Neural crest cell (in vitro differentiated cells): ENCODE results near the gene PRPF18. TPM values are rescaled to one million over a fixed set of nuclear protein-coding genes. Genes with fewer than 3 reads are reported as not detected.

Experiments
- DNase-seq: peaks from one replicate; pipeline ENCODE4 v3.0.0; 2021; ENCODE audit warnings: low read depth, mixed read lengths, low spot score
- H3K27ac Mint-ChIP-seq: one replicate; pipeline ENCODE4 v1.8.0; 2021; ENCODE audit warnings: mild to moderate bottlenecking, mixed read lengths; ENCODE audit not compliant: unreplicated experiment
- H3K27me3 Mint-ChIP-seq: 2 replicates; pipeline ENCODE4 v1.8.0; 2021; ENCODE audit warnings: low read depth, mild to moderate bottlenecking, mixed read lengths
- H3K36me3 Mint-ChIP-seq: 2 replicates; pipeline ENCODE4 v1.8.0; 2021; ENCODE audit warnings: low read depth, mild to moderate bottlenecking, mixed read lengths
- H3K4me1 Mint-ChIP-seq: 2 replicates; pipeline ENCODE4 v1.8.0; 2021; ENCODE audit warnings: mixed read lengths
- H3K4me3 Mint-ChIP-seq: one replicate; pipeline ENCODE4 v1.8.0; 2021; ENCODE audit warnings: mild to moderate bottlenecking, mixed read lengths
- H3K9me3 Mint-ChIP-seq: 2 replicates; pipeline ENCODE4 v1.8.0; 2021; ENCODE audit warnings: mixed read lengths
- total RNA-seq: library from RNA; stranded (reverse); gene quantifications from 2 replicates; pipeline ENCODE4 v1.2.1, GENCODE V29; 2021
- TF ChIP-seq, protein P1 (sequence below): fragments of 200-600 bp; sonication (generic); conservative IDR thresholded peaks from 2 replicates; pipeline ENCODE4 v1.5.0; 2021; ENCODE audit warnings: antibody characterized with exemption, mild to moderate bottlenecking

PRPF18 gene
- total RNA-seq, 1 donor from 2014 or later = 14.6 TPM

DNA sequence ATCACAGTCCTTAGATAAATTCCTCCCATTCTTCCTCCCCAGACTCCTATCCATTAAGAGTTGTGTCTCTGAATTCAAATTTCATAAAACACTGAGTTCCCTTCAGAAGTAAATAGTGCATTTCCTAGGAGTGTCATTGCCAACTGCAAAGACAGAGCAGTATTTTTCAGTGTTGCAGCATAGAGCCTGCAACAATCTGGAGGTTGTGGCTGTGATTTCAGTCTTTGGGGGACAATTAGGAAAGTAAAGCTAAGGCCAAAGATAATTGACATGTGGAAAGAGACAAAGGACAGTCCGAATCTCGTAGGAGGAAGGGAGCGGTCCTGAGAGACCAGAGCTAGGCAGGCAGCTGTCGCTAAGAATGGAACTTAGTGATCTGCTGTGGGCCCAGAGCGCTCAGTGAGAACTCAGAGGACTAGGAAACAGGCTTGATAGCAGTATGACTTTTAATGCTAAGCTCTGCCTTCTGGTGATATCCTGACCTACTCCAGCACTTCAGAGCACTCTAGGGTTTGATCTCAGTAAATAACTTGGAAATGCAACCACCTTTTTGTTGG lies 46.2 kb downstream of the PRPF18 start:
- no peaks in the 10 kb centered on the region for H3K9me3 Mint-ChIP-seq
- no peak overlapping the region for H3K27ac Mint-ChIP-seq
- H3K27me3 Mint-ChIP-seq = no peaks in the 10 kb centered on the region
- TF ChIP-seq, protein P1, sequence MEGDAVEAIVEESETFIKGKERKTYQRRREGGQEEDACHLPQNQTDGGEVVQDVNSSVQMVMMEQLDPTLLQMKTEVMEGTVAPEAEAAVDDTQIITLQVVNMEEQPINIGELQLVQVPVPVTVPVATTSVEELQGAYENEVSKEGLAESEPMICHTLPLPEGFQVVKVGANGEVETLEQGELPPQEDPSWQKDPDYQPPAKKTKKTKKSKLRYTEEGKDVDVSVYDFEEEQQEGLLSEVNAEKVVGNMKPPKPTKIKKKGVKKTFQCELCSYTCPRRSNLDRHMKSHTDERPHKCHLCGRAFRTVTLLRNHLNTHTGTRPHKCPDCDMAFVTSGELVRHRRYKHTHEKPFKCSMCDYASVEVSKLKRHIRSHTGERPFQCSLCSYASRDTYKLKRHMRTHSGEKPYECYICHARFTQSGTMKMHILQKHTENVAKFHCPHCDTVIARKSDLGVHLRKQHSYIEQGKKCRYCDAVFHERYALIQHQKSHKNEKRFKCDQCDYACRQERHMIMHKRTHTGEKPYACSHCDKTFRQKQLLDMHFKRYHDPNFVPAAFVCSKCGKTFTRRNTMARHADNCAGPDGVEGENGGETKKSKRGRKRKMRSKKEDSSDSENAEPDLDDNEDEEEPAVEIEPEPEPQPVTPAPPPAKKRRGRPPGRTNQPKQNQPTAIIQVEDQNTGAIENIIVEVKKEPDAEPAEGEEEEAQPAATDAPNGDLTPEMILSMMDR = no peak
- DNase-seq = no peak
- H3K4me1 Mint-ChIP-seq = peaks cover 26% of the 10 kb centered on the region
- H3K4me3 Mint-ChIP-seq = no peak overlapping the region
- peaks cover 9% of the 10 kb centered on the region for H3K36me3 Mint-ChIP-seq

DNA sequence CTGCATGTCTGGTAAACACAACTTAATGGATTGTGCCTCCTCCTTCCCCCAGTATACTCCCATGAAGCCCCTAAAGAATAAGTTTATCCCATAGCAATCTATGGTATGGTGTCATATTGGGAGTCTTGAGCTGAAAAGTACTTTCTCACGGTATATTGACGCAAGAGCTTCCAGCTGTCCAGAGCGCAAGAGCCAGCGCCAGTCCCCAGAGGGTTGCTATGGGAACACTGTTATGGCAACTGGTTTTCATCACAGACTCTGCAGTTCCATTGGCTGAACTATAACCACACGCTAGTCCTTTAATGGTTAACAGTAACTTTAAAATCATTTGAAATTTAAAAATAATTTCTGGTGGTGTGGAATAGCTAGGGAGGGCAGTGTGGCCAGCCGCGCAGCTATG lies 46.9 kb downstream of the PRPF18 start:
- no peak for DNase-seq
- Mint-ChIP-seq H3K9me3 (no peaks in the 10 kb centered on the region), H3K27me3 (no peaks in the 10 kb centered on the region), H3K4me3 (no peak overlapping the region), H3K4me1 (peaks cover 23% of the 10 kb centered on the region), H3K27ac (no peak overlapping the region), H3K36me3 (peaks cover 14% of the 10 kb centered on the region)
- TF ChIP-seq, protein P1 = no peak

DNA sequence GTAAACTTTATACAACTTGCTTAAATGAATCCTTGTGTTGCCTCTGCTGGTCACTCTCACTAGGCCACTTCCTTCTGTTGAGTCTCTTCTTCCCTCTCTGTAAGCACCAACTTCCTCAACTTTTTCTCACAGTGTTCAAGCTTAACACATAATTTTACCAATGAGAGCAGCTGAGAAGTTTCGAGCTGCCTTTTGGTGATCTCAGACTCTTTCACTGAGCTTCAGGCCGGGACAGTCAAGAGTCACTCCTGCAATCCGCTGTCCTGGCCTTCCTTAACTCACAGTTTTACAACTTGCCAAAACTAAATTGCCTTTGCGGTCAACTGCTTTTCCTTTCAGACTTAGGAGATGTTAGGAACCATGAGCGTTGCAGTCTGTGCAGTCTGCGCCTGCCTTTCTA lies 47.4 kb downstream of the PRPF18 start:
- H3K4me3 Mint-ChIP-seq = no peak overlapping the region
- TF ChIP-seq, protein P1 = no peak
- no peaks in the 10 kb centered on the region for H3K9me3 Mint-ChIP-seq
- no peaks in the 10 kb centered on the region for H3K27me3 Mint-ChIP-seq
- H3K27ac Mint-ChIP-seq = peak overlapping the region; percentile 52
- peaks cover 16% of the 10 kb centered on the region for H3K36me3 Mint-ChIP-seq
- no peak for DNase-seq
- peaks cover 18% of the 10 kb centered on the region for H3K4me1 Mint-ChIP-seq

DNA sequence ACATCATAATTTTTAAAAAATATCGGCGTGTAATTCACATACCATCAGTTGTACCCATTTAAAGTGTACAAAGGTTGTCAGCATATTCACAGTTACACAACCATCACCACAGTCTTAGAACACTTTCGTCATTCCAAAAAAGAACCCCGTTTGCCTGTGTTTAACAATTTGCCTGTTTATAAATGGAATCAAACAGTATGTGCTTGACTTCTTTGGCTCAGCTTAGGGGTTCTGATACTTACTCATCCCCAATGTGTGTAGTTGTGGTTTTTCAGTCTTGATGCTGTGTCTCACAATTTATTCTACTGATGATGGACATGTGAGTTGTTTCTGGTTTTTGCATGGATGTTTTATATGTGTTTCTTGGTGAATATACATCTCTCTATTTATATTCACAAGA lies 50.0 kb downstream of the PRPF18 start:
- TF ChIP-seq, protein P1 = no peak
- Mint-ChIP-seq H3K36me3 (peaks cover 30% of the 10 kb centered on the region), H3K27ac (no peak overlapping the region), H3K9me3 (peaks cover 6% of the 10 kb centered on the region), H3K27me3 (no peaks in the 10 kb centered on the region), H3K4me3 (no peak overlapping the region), H3K4me1 (peaks cover 10% of the 10 kb centered on the region)
- DNase-seq = no peak

DNA sequence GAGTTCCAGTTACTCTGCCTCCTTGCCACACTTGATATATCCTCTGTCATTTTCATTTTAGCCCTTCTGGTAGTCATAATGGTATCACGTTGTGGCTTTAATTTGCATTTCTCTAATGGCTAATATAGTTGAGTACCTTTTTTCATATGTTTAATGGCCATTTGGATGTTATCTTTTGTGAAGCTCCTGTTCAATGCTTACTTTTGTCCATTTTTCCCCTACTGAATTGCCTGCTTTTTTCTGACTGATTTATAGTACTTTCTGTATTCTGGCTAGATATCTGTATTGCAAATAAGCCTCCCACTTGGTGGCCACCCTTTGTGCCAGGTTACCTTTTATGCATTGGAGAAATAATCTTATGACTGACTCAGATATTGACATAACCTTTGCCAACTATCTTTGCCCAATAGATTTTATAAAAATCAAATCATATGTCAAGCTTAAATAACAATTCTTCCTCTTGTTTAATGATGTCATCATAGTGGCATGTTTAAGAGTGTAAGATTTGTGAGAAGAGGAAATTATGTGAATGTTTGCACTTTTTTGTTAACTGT lies 50.6 kb downstream of the PRPF18 start:
- H3K9me3 Mint-ChIP-seq = peaks cover 10% of the 10 kb centered on the region
- no peak overlapping the region for H3K4me3 Mint-ChIP-seq

More for the DNA sequence above, 50.6 kb downstream of the PRPF18 start:
- Mint-ChIP-seq H3K36me3 (peaks cover 36% of the 10 kb centered on the region), H3K4me1 (peaks cover 10% of the 10 kb centered on the region), H3K27ac (no peak overlapping the region), H3K27me3 (no peaks in the 10 kb centered on the region)
- no peak for DNase-seq
- TF ChIP-seq, protein P1 = no peak
